Esophagus muscularis mucosa (tissue), 4 donors: ENCODE measurements around the gene TSHB. TPM values are rescaled to one million over a fixed set of nuclear protein-coding genes. Genes with fewer than 3 reads are reported as not detected.

Experiments used
- DNase-seq: peaks from one replicate; pipeline ENCODE4 v3.0.0-alpha.2; 2017; ENCODE audit errors: extremely low spot score
- H3K27ac ChIP-seq, 4 donors: fragments of 200-600 bp; sonication (generic); replicated peaks in 1 of 4; 1 replicate in 3 of 4; 2 replicates in 1 of 4; pipeline ENCODE4 v1.5.1; 2016 to 2019; ENCODE audit warnings: mild to moderate bottlenecking in 1 of 4
- H3K27me3 ChIP-seq, 4 donors: fragments of 200-600 bp; sonication (generic); one replicate each; pipeline versions ENCODE4 v1.5.1 to v1.6.0; 2016 to 2019
- H3K36me3 ChIP-seq, 4 donors: fragments of 200-600 bp; sonication (generic); one replicate each; pipeline ENCODE4 v1.5.1; 2016 to 2019
- H3K4me1 ChIP-seq, 4 donors: fragments of 200-600 bp; sonication (generic); one replicate each; pipeline ENCODE4 v1.5.1; 2016 to 2019
- H3K4me3 ChIP-seq, 4 donors: fragments of 200-600 bp; sonication (generic); 1 replicate in 2 of 4; 2 replicates in 2 of 4; pipeline ENCODE4 v1.5.1; 2016 to 2019; ENCODE audit warnings: mild to moderate bottlenecking in 4 of 4, moderate library complexity in 1 of 4
- H3K9me3 ChIP-seq, 4 donors: fragments of 200-600 bp; sonication (generic); 1 replicate in 3 of 4; 2 replicates in 1 of 4; pipeline ENCODE4 v1.5.1; 2016 to 2019
- CTCF ChIP-seq, 3 experiments: fragments of 200-600 bp in 2 of 3; fragments of 450-650 bp in 1 of 3; sonication (generic) in 2 of 3; IDR thresholded peaks; one replicate each; pipeline ENCODE4 v1.5.1; 2017 to 2019; ENCODE audit warnings: antibody characterized with exemption in 3 of 3, mild to moderate bottlenecking in 2 of 3, moderate library complexity in 1 of 3
- EP300 ChIP-seq: sonication (generic); formaldehyde crosslinking; IDR thresholded peaks from one replicate; pipeline ENCODE4 v1.6.1; 2017; ENCODE audit warnings: antibody characterized with exemption
- POLR2A ChIP-seq: fragments of 450-650 bp; IDR thresholded peaks from one replicate; pipeline ENCODE4 v1.6.1; 2017; ENCODE audit warnings: antibody characterized with exemption, moderate library complexity, mild to moderate bottlenecking, low read depth
- POLR2AphosphoS5 ChIP-seq, 2 donors: sonication (generic); formaldehyde crosslinking; IDR thresholded peaks; one replicate each; pipeline ENCODE4 v1.6.1; 2017; ENCODE audit warnings: antibody characterized with exemption in 2 of 2
- WGBS: methylation state at CpG from one replicate; pipeline ENCODE4 v1.1.5; 2018; 5-methylcytosine and 5-hydroxymethylcytosine counted together
- intact Hi-C: fragments of 100-400 bp; cut with DNase I; formaldehyde crosslinking; loops from one replicate; pipeline ENCODE4 v1.15.1; 2023
- total RNA-seq, 4 donors: library from RNA; depleted of rRNA; stranded (reverse); fragments of >200 nt; gene quantifications; one replicate each; pipeline versions ENCODE4 v1.1.0 to v1.2.1, GENCODE V29; 2016

TSHB gene
- total RNA-seq, 4 donors from 2014 or later, result not detected

GRCh38 chr1:115067161-115067859 is 37.7 kb downstream of the TSHB start:
- no peaks in the 10 kb centered on the region for H3K9me3 ChIP-seq
- no peaks in the 10 kb centered on the region for H3K36me3 ChIP-seq
- H3K4me3 ChIP-seq, result no peak overlapping the region
- DNase-seq, result no peak
- peaks cover 26 to 76% (median 72%) of the 10 kb centered on the region in 4 donors for H3K4me1 ChIP-seq
- WGBS, result 59% methylated on average over 8 of the region's 8 CpGs
- H3K27me3 ChIP-seq, result no peaks in the 10 kb centered on the region
- TF ChIP-seq POLR2AphosphoS5 (IDR thresholded peaks at IDR 0.05) (peak in 1 of 2 donors; percentile 77), CTCF (IDR thresholded peaks at IDR 0.05) (no peak)
- intact Hi-C loops, result no loop called here
- peak overlapping the region; percentile 80 to 87 (median 83) for H3K27ac ChIP-seq

GRCh38 chr1:115068826-115069585 is 39.4 kb downstream of the TSHB start:
- no peaks in the 10 kb centered on the region for H3K36me3 ChIP-seq
- H3K9me3 ChIP-seq, result no peaks in the 10 kb centered on the region
- peak in 1 of 3 experiments; percentile 7 for TF ChIP-seq CTCF (IDR thresholded peaks at IDR 0.05)
- peak; percentile 57 to 61 for TF ChIP-seq POLR2AphosphoS5 (IDR thresholded peaks at IDR 0.05)
- TF ChIP-seq POLR2A, result no peak
- H3K4me3 ChIP-seq, result no peak overlapping the region
- H3K27me3 ChIP-seq, result no peaks in the 10 kb centered on the region
- intact Hi-C loops, result no loop called here
- peaks cover 31 to 85% (median 80%) of the 10 kb centered on the region in 4 donors for H3K4me1 ChIP-seq
- WGBS, result 52% methylated on average over 8 of the region's 12 CpGs
- peak overlapping the region; percentile 80 to 87 (median 83) for H3K27ac ChIP-seq
- DNase-seq, result no peak

DNA sequence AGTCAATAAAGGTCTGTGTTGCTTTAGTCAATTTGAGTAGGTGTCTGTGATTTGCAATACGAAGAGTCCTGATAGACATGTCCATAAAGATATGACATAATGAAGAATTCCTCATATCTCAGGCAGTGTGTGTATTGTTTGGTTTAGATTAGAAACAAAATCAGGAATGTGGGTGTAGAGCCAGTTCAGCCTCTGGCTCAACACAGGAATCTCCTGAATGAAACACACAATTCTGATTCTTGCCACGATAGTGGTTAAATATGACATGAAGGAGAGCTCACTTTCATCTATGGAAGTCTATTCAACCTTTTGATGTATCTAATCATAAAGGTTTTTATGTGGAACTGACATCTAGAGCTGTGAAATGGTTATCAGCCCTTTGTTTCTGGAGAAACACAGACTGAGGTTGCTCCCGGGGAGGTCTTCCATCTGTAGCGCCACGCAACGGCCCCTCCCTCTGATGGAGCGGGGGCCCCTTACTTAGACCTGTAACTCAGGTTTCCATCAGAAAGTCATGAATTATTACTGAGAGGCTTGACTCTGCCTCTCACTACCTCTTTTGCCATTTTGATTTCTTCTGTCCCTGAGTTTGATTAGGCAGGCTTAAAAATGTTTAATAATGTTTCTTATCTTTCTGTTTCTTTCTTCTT is 40.2 kb downstream of the TSHB start:
- Histone ChIP-seq H3K27ac (peak overlapping the region; percentile 80 to 87 (median 83)), H3K27me3 (no peaks in the 10 kb centered on the region), H3K36me3 (no peaks in the 10 kb centered on the region), H3K4me3 (no peak overlapping the region), H3K9me3 (no peaks in the 10 kb centered on the region), H3K4me1 (peaks cover 35 to 87% (median 83%) of the 10 kb centered on the region in 4 donors)
- 86% methylated on average over 7 of the region's 7 CpGs for WGBS
- TF ChIP-seq EP300 (no peak), POLR2A (no peak), POLR2AphosphoS5 (IDR thresholded peaks at IDR 0.05) (no peak), CTCF (IDR thresholded peaks at IDR 0.05) (no peak)
- intact Hi-C loops, result loop anchor here (10.0 kb wide), 1 partner anchor 1305 kb away; the partner anchor contains the start of gene ATP1A1
- DNase-seq, result no peak

DNA sequence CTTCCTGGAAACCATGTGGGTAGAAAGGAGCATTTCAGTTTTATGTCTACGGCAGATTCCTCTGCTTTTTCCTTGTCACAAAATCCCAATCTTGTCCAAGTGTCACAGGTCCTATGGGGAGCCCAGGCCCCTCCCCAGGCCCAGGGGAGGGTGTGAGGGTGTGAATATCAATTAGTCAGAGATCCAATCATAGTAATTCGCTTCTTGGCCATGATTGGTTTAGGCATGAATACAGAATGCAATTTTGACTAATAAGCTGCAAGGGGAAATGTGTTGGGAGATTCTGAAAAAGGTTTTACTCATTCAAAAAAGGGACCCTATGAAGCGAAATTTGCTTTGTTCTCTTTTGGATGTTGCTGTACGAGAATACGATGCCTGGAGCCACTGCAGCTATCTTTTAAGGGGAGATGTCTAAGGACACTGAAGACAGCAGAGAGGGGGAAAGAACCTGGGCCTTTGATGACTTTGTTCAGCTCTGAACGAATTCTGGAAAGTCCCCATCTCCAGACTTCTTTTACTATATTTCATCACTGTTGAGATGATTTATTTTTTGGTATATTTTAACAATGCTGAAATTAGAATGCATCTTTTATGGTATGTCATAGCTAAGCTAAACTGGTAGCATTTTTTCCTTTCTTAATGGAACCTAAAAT is 41.5 kb downstream of the TSHB start:
- H3K4me1 ChIP-seq, result peaks cover 35 to 94% (median 92%) of the 10 kb centered on the region in 4 donors
- H3K27me3 ChIP-seq, result no peaks in the 10 kb centered on the region
- DNase-seq, result no peak
- TF ChIP-seq CTCF (IDR thresholded peaks at IDR 0.05), result no peak
- TF ChIP-seq POLR2AphosphoS5 (IDR thresholded peaks at IDR 0.05), result no peak
- TF ChIP-seq EP300, result no peak
- no peak for TF ChIP-seq POLR2A
- H3K27ac ChIP-seq, result peak overlapping the region; percentile 80 to 87 (median 83)
- H3K9me3 ChIP-seq, result no peaks in the 10 kb centered on the region
- intact Hi-C loops, result loop anchor here (10.0 kb wide), 1 partner anchor 1304 kb away; the partner anchor contains the start of gene ATP1A1
- 76% methylated on average over 6 of the region's 6 CpGs for WGBS
- no peak overlapping the region for H3K4me3 ChIP-seq
- no peaks in the 10 kb centered on the region for H3K36me3 ChIP-seq
